GM23248 (cell line): Measurements from ENCODE around the gene TRIM13.

ENCODE experiments used
- EZH2 ChIP-seq: fragments of 200-600 bp; sonication (generic); IDR thresholded peaks from 2 replicates; pipeline ENCODE4 v1.6.1; 2018; ENCODE audit warnings: antibody characterized with exemption, mild to moderate bottlenecking; ENCODE audit not compliant: insufficient read depth, poor library complexity, severe bottlenecking
- EZH2phosphoT487 ChIP-seq: fragments of 200-600 bp; sonication (generic); IDR thresholded peaks from 2 replicates; pipeline ENCODE4 v1.6.1; 2018; ENCODE audit warnings: antibody characterized with exemption, moderate library complexity, mild to moderate bottlenecking, low read depth; ENCODE audit not compliant: insufficient read depth

DNA sequence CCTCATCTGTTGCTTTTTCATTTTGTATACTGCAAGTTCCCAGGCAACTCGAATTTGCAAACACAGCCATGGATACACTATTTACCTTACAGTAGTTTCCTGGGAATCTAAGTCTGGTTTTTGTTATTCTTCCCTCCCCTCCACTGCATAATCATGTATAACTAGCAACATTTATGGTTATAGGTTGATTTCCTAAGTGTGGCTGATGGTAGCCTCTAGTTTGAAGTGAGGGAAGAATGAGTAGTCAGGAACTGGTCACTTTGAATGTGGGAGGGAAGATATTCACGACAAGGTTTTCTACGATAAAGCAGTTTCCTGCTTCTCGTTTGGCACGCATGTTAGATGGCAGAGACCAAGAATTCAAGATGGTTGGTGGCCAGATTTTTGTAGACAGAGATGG, 18.4 kb downstream of the TRIM13 start, which contains the start of gene KCNRG:
- TF ChIP-seq EZH2 (no peak), EZH2phosphoT487 (no peak)
